Measurements from ENCODE around the gene PARVA.

Gene PARVA

GRCh38 chr11:12526789-12527188, 149.4 kb downstream of the PARVA start:
- no peak for DNase-seq (ENCODE audit: low read depth)

DNA sequence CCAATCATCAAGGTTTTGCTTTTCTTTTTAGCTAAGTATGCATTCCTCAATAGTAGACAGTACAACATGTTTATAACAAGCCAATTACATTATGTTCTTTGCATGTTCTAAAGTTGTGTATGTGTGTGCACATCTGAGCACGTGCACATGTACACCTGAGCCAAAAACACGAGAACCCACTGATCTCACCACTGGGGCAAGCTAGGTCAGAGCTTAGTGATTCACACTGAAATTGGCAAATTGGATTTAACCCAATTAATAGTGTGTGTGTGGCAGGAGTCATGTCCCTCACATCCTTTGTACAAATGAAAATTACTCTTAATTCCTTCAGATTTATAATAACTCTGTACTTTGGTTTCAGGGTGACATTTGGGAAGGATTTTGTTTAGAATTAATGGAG, 151.1 kb downstream of the PARVA start:
- no peak for DNase-seq (ENCODE audit: low read depth)

DNA sequence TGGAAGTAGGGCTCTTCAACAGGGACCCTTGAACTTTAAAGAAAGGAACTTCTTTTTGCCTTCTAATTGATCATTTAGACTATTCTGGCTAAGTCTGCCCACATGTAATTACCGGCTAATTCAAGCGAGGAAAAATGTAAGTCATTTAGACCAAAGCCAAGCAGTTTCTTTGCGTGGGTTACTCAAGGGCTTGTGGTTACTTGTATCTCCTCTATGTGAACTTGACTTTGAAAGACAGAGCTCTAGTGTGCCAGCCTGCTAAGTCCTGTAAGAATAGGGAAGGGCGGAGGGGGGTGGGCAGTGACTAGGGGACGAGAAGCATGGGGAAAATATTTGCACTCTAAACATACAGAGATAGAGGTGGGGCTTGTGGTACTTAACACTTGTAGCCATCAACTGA, 151.7 kb downstream of the PARVA start:
- no peak for DNase-seq (ENCODE audit: low read depth)

GRCh38 chr11:12529793-12530192, 152.4 kb downstream of the PARVA start:
- DNase-seq (ENCODE audit: low read depth), result no peak

- no peak for DNase-seq (ENCODE audit: low read depth)
Measured at GRCh38 chr11:12531020-12531419, 153.6 kb downstream of the PARVA start.

GRCh38 chr11:12531681-12532080, 154.3 kb downstream of the PARVA start:
- DNase-seq (ENCODE audit: low read depth), result no peak

DNA sequence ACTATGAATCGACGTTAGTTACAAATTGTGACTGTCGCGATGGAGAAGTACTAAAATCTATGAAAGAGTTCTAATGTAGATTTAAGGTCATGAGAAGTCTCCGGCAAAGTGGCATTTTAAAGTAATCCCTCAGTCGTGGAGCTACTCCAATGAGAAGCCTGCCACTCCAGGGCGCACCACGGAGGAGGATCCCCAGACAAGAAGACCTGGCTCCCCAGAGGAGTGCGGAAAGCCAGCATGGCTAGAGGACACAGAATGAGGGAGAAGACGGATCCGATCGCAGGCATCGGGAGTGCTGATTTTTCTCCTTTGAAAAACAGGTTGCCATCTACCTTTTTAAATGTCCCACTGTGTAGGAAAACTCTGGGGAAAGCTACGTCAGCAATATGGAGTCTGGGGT, 155.2 kb downstream of the PARVA start:
- no peak for DNase-seq (ENCODE audit: low read depth)

GRCh38 chr11:12534549-12534948, 157.2 kb downstream of the PARVA start:
- no peak for DNase-seq (ENCODE audit: low read depth)

- DNase-seq (ENCODE audit: low read depth), result no peak
Measured at GRCh38 chr11:12535321-12535720, 157.9 kb downstream of the PARVA start.

DNA sequence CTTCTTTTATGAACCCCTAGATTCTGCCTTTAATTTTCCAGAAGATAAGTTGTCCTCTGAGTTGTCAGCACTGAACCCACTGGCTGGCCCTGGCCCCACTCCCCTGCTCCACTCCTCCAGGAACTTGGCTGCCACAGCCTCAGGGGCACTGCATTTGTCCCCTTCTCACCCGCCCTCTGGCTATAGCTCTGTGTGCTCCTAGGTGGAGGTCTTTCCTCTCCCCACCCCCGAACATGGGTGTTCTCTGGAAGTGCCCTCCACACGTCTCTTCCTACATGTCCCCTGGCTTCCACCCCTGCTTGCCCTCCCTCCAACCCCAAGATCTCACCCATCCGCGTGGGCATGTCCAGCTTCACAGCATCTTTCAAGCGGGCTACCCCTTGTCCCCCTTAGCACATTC, 159.2 kb downstream of the PARVA start:
- DNase-seq (ENCODE audit: low read depth), result no peak

DNA sequence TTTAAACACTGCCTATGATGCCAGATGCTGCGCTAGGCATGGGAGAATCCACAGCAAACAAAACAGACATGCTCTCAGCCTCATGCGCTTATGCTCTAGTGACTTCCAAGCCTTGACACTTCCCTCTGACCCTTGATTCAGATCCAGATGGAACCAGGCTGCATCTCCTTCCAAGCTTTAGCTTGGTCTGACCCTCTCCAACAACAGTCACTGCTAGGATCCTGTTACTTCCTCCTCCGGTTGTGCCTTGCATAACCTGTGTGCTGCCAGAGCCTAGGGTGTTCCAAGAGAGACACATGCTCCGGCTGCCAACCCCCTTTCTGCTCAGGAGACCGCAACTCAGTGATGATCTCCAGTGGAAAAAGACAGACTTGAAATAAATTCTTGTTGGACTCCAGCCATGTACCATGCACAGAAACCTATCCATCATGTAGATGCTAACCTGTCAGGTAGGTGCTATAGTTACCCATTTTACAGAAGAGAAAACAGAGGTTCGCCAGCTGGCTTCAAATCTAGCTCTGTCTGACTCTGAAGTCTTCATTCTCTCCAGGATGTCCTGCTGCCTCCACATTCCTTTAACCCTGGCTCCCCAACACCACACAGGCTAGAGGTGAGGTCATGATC, 160.5 kb downstream of the PARVA start:
- no peak for DNase-seq (ENCODE audit: low read depth)

GRCh38 chr11:12538889-12539421, 161.6 kb downstream of the PARVA start:
- DNase-seq (ENCODE audit: low read depth), result no peak

- DNase-seq (ENCODE audit: low read depth), result peak; percentile 85
Measured at GRCh38 chr11:12539572-12539971, 162.2 kb downstream of the PARVA start.

DNA sequence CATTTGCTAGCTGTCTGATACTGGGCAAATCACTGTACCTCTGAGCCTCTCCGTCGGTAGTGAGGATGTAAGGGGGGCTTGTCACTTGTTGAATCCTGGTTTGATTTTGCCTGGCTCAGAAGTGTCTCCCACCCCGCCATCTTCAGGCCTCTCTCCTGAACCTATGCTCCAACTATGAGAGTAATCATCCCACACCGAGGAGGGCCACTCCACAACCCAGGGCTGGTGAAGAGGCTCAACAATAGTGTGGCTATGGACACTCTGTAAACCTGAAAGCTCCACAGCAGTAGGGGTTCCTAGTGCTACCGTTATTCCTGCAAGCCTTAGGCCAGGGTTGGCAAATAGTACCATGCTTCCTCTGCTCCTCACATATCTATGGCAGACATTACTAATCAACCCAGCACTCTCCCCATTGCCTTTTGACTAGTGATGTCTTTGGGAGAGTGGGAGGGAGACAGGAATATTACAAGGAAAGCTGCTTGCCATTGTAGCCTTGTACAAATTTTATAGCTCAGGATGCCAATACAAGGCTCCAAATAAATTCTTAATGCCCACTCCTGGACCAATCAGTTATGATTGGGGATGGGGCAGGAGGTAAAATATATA, 162.8 kb downstream of the PARVA start:
- no peak for DNase-seq (ENCODE audit: low read depth)

GRCh38 chr11:12540913-12541582, 163.7 kb downstream of the PARVA start:
- peak; percentile 88 for DNase-seq (ENCODE audit: low read depth)

DNA sequence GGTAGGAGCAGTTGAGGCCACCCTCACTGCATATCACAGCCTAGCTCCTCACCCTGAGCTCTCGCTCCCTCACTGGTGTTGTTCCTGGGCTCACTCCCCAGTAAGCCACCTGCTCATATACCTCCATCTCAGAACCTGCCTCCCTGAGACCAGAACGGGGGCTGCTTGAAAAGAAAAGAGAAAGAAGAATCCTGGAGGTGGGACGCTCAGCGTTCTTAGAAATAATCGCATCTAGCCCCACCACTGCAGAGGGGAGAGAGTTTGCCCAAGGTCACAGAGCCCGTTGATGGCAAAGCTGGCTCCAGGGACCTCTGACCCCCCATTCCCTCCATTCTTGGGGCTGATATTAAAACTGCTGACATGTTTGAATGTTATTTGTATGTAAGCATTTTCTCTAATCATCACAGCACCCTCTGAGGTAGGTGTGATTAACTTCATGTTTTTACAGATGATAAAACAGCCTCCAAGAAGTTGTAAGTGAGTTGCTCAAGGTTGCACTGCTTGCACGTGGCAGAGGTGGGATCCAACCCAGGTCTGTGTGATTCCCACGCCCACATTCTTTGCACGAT, 164.3 kb downstream of the PARVA start:
- no peak for DNase-seq (ENCODE audit: low read depth)

GRCh38 chr11:12542186-12542935, 165.0 kb downstream of the PARVA start:
- no peak for DNase-seq (ENCODE audit: low read depth)

- DNase-seq (ENCODE audit: low read depth), result no peak
Measured at GRCh38 chr11:12543596-12544415, 166.4 kb downstream of the PARVA start.

DNA sequence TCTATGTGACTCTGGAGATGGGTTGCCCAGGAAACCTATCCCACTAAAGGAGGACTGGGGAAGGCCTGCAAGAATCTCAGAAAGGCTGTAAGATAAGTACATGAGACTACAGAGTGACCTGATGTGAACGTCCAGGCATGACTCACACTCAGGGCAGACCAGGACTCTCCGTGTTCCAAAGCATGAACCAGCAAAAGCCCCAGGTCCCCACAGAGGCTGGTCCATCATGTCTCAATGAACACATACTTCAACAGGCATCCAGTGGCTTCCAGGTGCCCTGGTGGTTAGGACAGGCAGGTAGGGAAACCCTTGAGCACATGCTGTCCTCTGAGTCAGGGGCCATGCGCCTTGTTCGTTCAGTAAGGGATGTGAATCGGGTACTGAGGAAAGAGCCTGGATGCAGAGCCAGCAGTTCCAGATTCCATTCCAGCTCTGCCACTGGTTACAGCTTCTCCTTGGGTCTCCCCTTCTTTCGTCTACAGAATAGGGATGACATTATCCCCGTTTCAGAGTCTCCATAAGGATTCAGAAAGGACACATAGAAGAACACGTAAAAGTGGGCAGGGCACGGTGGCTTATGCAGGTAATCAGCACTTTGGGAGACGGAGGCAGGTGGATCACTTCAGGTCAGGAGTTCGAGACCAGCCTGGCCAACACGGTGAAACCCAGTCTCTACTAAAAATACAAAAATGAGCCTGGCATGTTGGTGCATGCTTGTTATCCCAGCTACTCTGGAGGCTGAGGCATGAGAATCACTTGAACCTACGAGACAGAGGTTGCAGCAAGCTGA, 167.8 kb downstream of the PARVA start:
- no peak for DNase-seq (ENCODE audit: low read depth)

- no peak for DNase-seq (ENCODE audit: low read depth)
Measured at GRCh38 chr11:12546122-12546521, 168.8 kb downstream of the PARVA start.

- DNase-seq (ENCODE audit: low read depth), result no peak
Measured at GRCh38 chr11:12546660-12547059, 169.3 kb downstream of the PARVA start.
